Measurements from ENCODE around the gene ZNF277. TPM values are rescaled to one million over a fixed set of nuclear protein-coding genes. Genes with fewer than 3 reads are reported as not detected.

Gene ZNF277
- total RNA-seq, 8 experiments from 2014 or later: 20.7 to 29.9 (median 28.0) TPM

DNA sequence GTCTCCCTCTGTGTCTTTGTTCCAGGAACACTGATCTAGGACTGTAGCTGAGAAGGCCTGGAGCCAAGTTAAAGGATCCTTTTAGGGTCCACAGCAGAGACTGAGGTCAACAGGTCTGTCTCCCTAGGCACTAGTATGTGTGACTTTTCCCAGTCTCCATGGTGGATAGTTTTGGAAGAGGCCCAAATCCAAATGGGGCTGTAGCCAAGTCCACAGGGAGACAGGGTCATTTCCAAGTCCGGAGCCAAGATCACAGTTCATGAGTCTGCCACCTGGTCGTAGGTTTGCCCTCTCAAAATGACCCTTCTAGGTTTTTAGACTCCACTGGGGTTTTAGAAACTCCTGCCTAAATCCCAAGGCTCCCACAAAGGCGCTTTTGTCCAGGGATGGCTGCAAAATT, 16.8 kb downstream of the ZNF277 start:
- Histone ChIP-seq H3K27ac (no peak overlapping the region), H3K4me3 (no peak overlapping the region), H3K4me1 (replicated peaks in 1 of 2) (no peaks in the 10 kb centered on the region)
- no peak for ATAC-seq (replicated peaks in 6 of 8)
- 92 to 100% (median 100%) methylated on average over 1 to 3 of the region's 3 CpGs; no CpG with 5 or more reads in 5 of the 10 experiments for WGBS, 10 experiments
- in situ Hi-C loops (cut with MboI; ENCODE audit: low pct_unique_long_range_greater_than_20kb in 2 of 9, low sequenced_read_pairs in 9 of 9, unreplicated experiment in 9 of 9): loop anchor here in 3 of 9 experiments (25.0 kb wide), 2 partner anchors 164 to 189 kb away; no protein-coding TSS in a partner anchor

GRCh38 chr7:112224186-112224585, 17.7 kb downstream of the ZNF277 start:
- ATAC-seq (replicated peaks in 6 of 8): no peak
- Histone ChIP-seq H3K4me1 (replicated peaks in 1 of 2) (no peaks in the 10 kb centered on the region), H3K27ac (no peak overlapping the region), H3K4me3 (no peak overlapping the region)
- WGBS, 10 experiments: 94 to 100% (median 100%) methylated on average over 2 of the region's 2 CpGs; no CpG with 5 or more reads in 4 of the 10 experiments
- in situ Hi-C loops (cut with MboI; ENCODE audit: low pct_unique_long_range_greater_than_20kb in 2 of 9, low sequenced_read_pairs in 9 of 9, unreplicated experiment in 9 of 9): loop anchor here in 3 of 9 experiments (25.0 kb wide), 2 partner anchors 163 to 188 kb away; no protein-coding TSS in a partner anchor

GRCh38 chr7:112225006-112225405, 18.5 kb downstream of the ZNF277 start:
- H3K27ac ChIP-seq: no peak overlapping the region
- no peak for ATAC-seq (replicated peaks in 6 of 8)
- no peaks in the 10 kb centered on the region for H3K4me1 ChIP-seq (replicated peaks in 1 of 2)
- in situ Hi-C loops (cut with MboI; ENCODE audit: low pct_unique_long_range_greater_than_20kb in 2 of 9, low sequenced_read_pairs in 9 of 9, unreplicated experiment in 9 of 9): no loop called here
- no peak overlapping the region for H3K4me3 ChIP-seq

GRCh38 chr7:112226701-112227276, 20.3 kb downstream of the ZNF277 start:
- H3K27ac ChIP-seq: no peak overlapping the region
- in situ Hi-C loops (cut with MboI; ENCODE audit: low pct_unique_long_range_greater_than_20kb in 2 of 9, low sequenced_read_pairs in 9 of 9, unreplicated experiment in 9 of 9): no loop called here
- no peak for ATAC-seq (replicated peaks in 6 of 8)
- no peak overlapping the region for H3K4me3 ChIP-seq
- no peaks in the 10 kb centered on the region for H3K4me1 ChIP-seq (replicated peaks in 1 of 2)
- WGBS, 10 experiments: 86 to 100% (median 93%) methylated on average over 1 to 4 of the region's 4 CpGs

GRCh38 chr7:112228632-112229031, 22.1 kb downstream of the ZNF277 start:
- no peaks in the 10 kb centered on the region for H3K4me1 ChIP-seq (replicated peaks in 1 of 2)
- ATAC-seq (replicated peaks in 6 of 8): no peak
- H3K4me3 ChIP-seq: no peak overlapping the region
- in situ Hi-C loops (cut with MboI; ENCODE audit: low pct_unique_long_range_greater_than_20kb in 2 of 9, low sequenced_read_pairs in 9 of 9, unreplicated experiment in 9 of 9): no loop called here
- WGBS, 10 experiments: 83 to 100% (median 100%) methylated on average over 1 to 2 of the region's 2 CpGs; no CpG with 5 or more reads in 2 of the 10 experiments
- no peak overlapping the region for H3K27ac ChIP-seq

GRCh38 chr7:112232212-112232978, 25.9 kb downstream of the ZNF277 start:
- 70 to 100% (median 94%) methylated on average over 1 to 4 of the region's 4 CpGs for WGBS, 10 experiments
- H3K4me3 ChIP-seq: no peak overlapping the region
- in situ Hi-C loops (cut with MboI; ENCODE audit: low pct_unique_long_range_greater_than_20kb in 2 of 9, low sequenced_read_pairs in 9 of 9, unreplicated experiment in 9 of 9): no loop called here
- ATAC-seq (replicated peaks in 6 of 8): no peak
- H3K4me1 ChIP-seq (replicated peaks in 1 of 2): no peaks in the 10 kb centered on the region
- H3K27ac ChIP-seq: no peak overlapping the region

DNA sequence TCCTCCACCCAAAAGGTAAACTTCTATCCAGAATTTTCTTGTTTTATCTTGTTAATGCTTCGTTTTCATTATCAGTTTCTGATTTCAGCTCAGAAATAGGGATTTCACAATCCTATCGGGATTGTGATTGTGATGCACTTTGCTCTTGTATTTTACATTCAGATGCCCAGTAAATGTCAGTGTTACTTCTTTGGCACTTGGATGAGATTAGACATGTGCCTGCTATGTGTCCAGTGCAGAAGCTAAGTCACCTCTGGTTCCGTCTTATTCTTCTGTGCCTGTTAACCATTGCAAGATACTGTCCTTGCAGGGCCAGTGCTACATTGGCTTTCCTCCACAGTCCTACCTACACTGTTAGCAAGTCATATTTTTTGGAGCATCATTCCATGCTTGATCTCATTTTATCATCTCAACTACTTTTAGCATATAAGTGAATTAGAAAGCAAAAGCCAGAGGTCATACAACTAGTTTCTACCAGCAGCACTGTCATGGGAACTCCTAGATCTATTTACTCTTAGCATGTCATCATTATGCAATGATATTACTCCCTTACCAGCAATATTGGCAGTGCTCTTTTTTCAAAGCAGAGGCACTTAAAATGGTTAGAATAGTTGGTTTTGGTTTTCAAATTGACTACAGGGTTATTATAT, 26.7 kb downstream of the ZNF277 start:
- no peak overlapping the region for H3K27ac ChIP-seq
- H3K4me1 ChIP-seq (replicated peaks in 1 of 2): no peaks in the 10 kb centered on the region
- peak in 2 of 8 experiments; percentile 67 to 76 for ATAC-seq (replicated peaks in 6 of 8)
- in situ Hi-C loops (cut with MboI; ENCODE audit: low pct_unique_long_range_greater_than_20kb in 2 of 9, low sequenced_read_pairs in 9 of 9, unreplicated experiment in 9 of 9): no loop called here
- H3K4me3 ChIP-seq: no peak overlapping the region
- WGBS, 10 experiments: 73 to 100% (median 98%) methylated on average over 2 to 3 of the region's 3 CpGs

GRCh38 chr7:112234147-112234546, 27.7 kb downstream of the ZNF277 start:
- no peak overlapping the region for H3K27ac ChIP-seq
- 80 to 100% (median 100%) methylated on average over 1 of the region's 1 CpG; no CpG with 5 or more reads in 1 of the 10 experiments for WGBS, 10 experiments
- ATAC-seq (replicated peaks in 6 of 8): no peak
- in situ Hi-C loops (cut with MboI; ENCODE audit: low pct_unique_long_range_greater_than_20kb in 2 of 9, low sequenced_read_pairs in 9 of 9, unreplicated experiment in 9 of 9): no loop called here
- H3K4me1 ChIP-seq (replicated peaks in 1 of 2): no peaks in the 10 kb centered on the region
- H3K4me3 ChIP-seq: no peak overlapping the region

GRCh38 chr7:112236597-112236996, 30.1 kb downstream of the ZNF277 start:
- in situ Hi-C loops (cut with MboI; ENCODE audit: low pct_unique_long_range_greater_than_20kb in 2 of 9, low sequenced_read_pairs in 9 of 9, unreplicated experiment in 9 of 9): no loop called here
- H3K4me3 ChIP-seq: no peak overlapping the region
- H3K27ac ChIP-seq: no peak overlapping the region
- WGBS, 10 experiments: 73 to 100% (median 89%) methylated on average over 1 to 2 of the region's 2 CpGs; no CpG with 5 or more reads in 2 of the 10 experiments
- H3K4me1 ChIP-seq (replicated peaks in 1 of 2): no peaks in the 10 kb centered on the region
- no peak for ATAC-seq (replicated peaks in 6 of 8)

GRCh38 chr7:112238330-112238729, 31.8 kb downstream of the ZNF277 start:
- Histone ChIP-seq H3K4me1 (replicated peaks in 1 of 2) (no peaks in the 10 kb centered on the region), H3K4me3 (no peak overlapping the region), H3K27ac (no peak overlapping the region)
- in situ Hi-C loops (cut with MboI; ENCODE audit: low pct_unique_long_range_greater_than_20kb in 2 of 9, low sequenced_read_pairs in 9 of 9, unreplicated experiment in 9 of 9): no loop called here
- 81 to 100% (median 100%) methylated on average over 3 of the region's 3 CpGs; no CpG with 5 or more reads in 7 of the 10 experiments for WGBS, 10 experiments
- no peak for ATAC-seq (replicated peaks in 6 of 8)

DNA sequence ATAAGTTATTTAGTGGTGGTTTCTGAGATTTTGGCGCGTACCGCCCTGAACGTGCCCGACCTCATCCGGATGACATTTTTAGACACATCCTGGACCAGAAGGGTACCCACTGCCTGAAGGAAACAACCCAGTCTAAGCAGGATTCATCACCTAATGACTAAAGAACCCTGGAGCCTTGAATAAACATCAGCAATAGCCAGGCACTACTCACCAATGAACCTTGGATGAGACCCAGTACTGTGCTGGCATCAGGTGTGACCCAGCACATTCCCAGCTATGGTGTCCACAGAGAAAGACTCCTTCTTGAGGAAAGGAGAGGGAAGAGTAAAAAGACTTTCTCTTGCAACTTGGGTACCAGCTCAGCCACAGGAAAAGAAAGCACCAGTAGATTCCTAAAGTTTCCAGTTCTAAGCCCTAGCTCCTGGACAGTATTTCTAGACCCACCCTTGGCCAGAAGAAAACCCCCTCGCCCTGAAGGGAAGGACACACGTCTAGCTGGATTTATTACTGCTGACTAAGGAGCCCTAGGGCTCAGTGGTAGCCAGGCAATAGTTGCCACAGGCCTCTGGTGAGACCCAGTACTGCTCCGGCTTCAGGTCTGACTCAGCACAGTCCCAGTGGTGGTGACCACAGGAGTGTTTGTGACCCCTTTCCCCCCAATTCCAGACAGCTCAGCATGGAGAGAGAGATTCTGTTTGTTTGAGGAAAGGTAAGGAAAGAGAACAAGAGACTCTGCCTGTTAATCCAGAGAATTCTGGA, 32.5 kb downstream of the ZNF277 start:
- peak in 2 of 8 experiments; percentile 56 to 64 for ATAC-seq (replicated peaks in 6 of 8)
- in situ Hi-C loops (cut with MboI; ENCODE audit: low pct_unique_long_range_greater_than_20kb in 2 of 9, low sequenced_read_pairs in 9 of 9, unreplicated experiment in 9 of 9): no loop called here
- WGBS, 10 experiments: 91 to 100% (median 97%) methylated on average over 2 to 6 of the region's 9 CpGs; no CpG with 5 or more reads in 4 of the 10 experiments
- Histone ChIP-seq H3K27ac (no peak overlapping the region), H3K4me3 (no peak overlapping the region), H3K4me1 (replicated peaks in 1 of 2) (no peaks in the 10 kb centered on the region)

GRCh38 chr7:112248598-112248997, 42.1 kb downstream of the ZNF277 start:
- no peak for ATAC-seq (replicated peaks in 6 of 8)
- 85 to 100% (median 92%) methylated on average over 1 to 2 of the region's 2 CpGs; no CpG with 5 or more reads in 3 of the 10 experiments for WGBS, 10 experiments

More at GRCh38 chr7:112248598-112248997, 42.1 kb downstream of the ZNF277 start:
- Histone ChIP-seq H3K27ac (no peak overlapping the region), H3K4me1 (replicated peaks in 1 of 2) (peaks cover 5 to 10% of the 10 kb centered on the region in 2 donors), H3K4me3 (no peak overlapping the region)
- in situ Hi-C loops (cut with MboI; ENCODE audit: low pct_unique_long_range_greater_than_20kb in 2 of 9, low sequenced_read_pairs in 9 of 9, unreplicated experiment in 9 of 9): no loop called here

Data from motor neuron (in vitro differentiated cells).